B cell (primary cell): ENCODE data around the gene DYNC2I2. TPM values are rescaled to one million over a fixed set of nuclear protein-coding genes. Genes with fewer than 3 reads are reported as not detected.

Experiments used
- ATAC-seq: fragments of 200-7000 bp; cut with Tn5 transposase; one replicate; pipeline ENCODE4 v1.10.0; 2021; ENCODE audit warnings: low read depth, mild to moderate bottlenecking, moderate number of reproducible peaks, moderate library complexity
- CTCF ChIA-PET: fragments of 350-600 bp; sonication (Branson Sonifier 250); formaldehyde crosslinking; loops from one replicate; lab custom pipeline; 2021; ENCODE audit warnings: antibody characterized with exemption, inconsistent platforms; lab: Charles Lee
- POLR2A ChIA-PET: fragments of 350-600 bp; sonication (Branson Sonifier 250); formaldehyde crosslinking; loops from one replicate; lab custom pipeline; 2021; ENCODE audit warnings: antibody characterized with exemption; lab: Charles Lee
- DNase-seq: peaks from one replicate; pipeline ENCODE4 v3.0.0; 2013
- H2AFZ ChIP-seq: 2 replicates; pipeline ENCODE4 v1.6.1; 2012; ENCODE audit warnings: mild to moderate bottlenecking, low read depth, low read length; ENCODE audit not compliant: insufficient read depth, poor library complexity, severe bottlenecking
- H3K27ac ChIP-seq, 2 donors: 1 replicate in 1 of 2; 2 replicates in 1 of 2; pipeline ENCODE4 v1.5.1; 2012 to 2013; ENCODE audit warnings: low read length in 2 of 2, mild to moderate bottlenecking in 2 of 2, moderate library complexity in 1 of 2
- H3K27me3 ChIP-seq, 4 experiments: fragments of 200-600 bp in 1 of 4; sonication (generic) in 1 of 4; replicated peaks in 1 of 4; 1 replicate in 2 of 4; 2 replicates in 2 of 4; pipeline versions ENCODE4 v1.6.1 to v1.7.0; 2013 to 2016; ENCODE audit warnings: low read length in 3 of 4, mild to moderate bottlenecking in 2 of 4, mixed read lengths in 1 of 4, moderate library complexity in 1 of 4; ENCODE audit not compliant: insufficient read depth in 4 of 4, control insufficient read depth in 3 of 4; ENCODE audit errors: control extremely low read depth in 1 of 4
- H3K36me3 ChIP-seq, 2 experiments: replicated peaks in 1 of 2; 1 replicate in 1 of 2; 2 replicates in 1 of 2; pipeline versions ENCODE4 v1.6.1 to v1.7.1; 2013; ENCODE audit warnings: low read length in 1 of 2; ENCODE audit not compliant: insufficient read depth in 2 of 2, control insufficient read depth in 1 of 2; ENCODE audit errors: control extremely low read depth in 1 of 2, extremely low read depth in 1 of 2
- H3K4me1 ChIP-seq, 2 donors: fragments of 200-600 bp in 1 of 2; sonication (generic) in 1 of 2; 1 replicate in 1 of 2; 2 replicates in 1 of 2; pipeline versions ENCODE4 v1.5.1 to v1.6.1; 2013 to 2017; ENCODE audit warnings: low read length in 2 of 2; ENCODE audit not compliant: control insufficient read depth in 2 of 2, insufficient read depth in 2 of 2
- H3K4me2 ChIP-seq: replicated peaks from 2 replicates; pipeline ENCODE3; 2012; ENCODE audit warnings: mild to moderate bottlenecking, low read depth, low read length; ENCODE audit not compliant: poor library complexity, severe bottlenecking
- H3K4me3 ChIP-seq, 5 experiments: fragments of 200-600 bp in 1 of 5; sonication (generic) in 1 of 5; 1 replicate in 3 of 5; 2 replicates in 2 of 5; pipeline versions ENCODE4 v1.5.1 to v1.7.0; 2011 to 2016; ENCODE audit warnings: low read length in 4 of 5, mild to moderate bottlenecking in 4 of 5, low read depth in 2 of 5, control low read depth in 1 of 5, moderate library complexity in 1 of 5; ENCODE audit not compliant: insufficient read depth in 1 of 5; ENCODE audit errors: control extremely low read depth in 1 of 5, extremely low read depth in 1 of 5
- H3K79me2 ChIP-seq: fragments of 200-600 bp; sonication (generic); one replicate; pipeline ENCODE4 v1.6.0; 2016; ENCODE audit warnings: low read length; ENCODE audit not compliant: control insufficient read depth, insufficient read depth
- H3K9ac ChIP-seq: fragments of 200-600 bp; sonication (generic); 2 replicates; pipeline ENCODE4 v1.6.1; 2017; ENCODE audit warnings: mild to moderate bottlenecking, low read length, moderate library complexity
- H3K9me3 ChIP-seq, 3 donors: one replicate each; pipeline versions ENCODE4 v1.6.1 to v1.7.1; 2013; ENCODE audit warnings: low read length in 2 of 3; ENCODE audit not compliant: control insufficient read depth in 2 of 3, insufficient read depth in 1 of 3; ENCODE audit errors: control extremely low read depth in 1 of 3
- H4K20me1 ChIP-seq: 2 replicates; pipeline ENCODE4 v1.6.0; 2012; ENCODE audit warnings: mild to moderate bottlenecking, low read length; ENCODE audit not compliant: insufficient read depth, control insufficient read depth, poor library complexity, severe bottlenecking
- H3K27ac Mint-ChIP-seq: one replicate; pipeline ENCODE4 v1.8.0; 2021; ENCODE audit warnings: mixed read lengths
- H3K27me3 Mint-ChIP-seq: one replicate; pipeline ENCODE4 v1.8.0; 2021; ENCODE audit warnings: mixed read lengths
- H3K4me1 Mint-ChIP-seq: one replicate; pipeline ENCODE4 v1.8.0; 2021; ENCODE audit warnings: mixed read lengths
- H3K4me3 Mint-ChIP-seq: one replicate; pipeline ENCODE4 v1.8.0; 2021; ENCODE audit warnings: mixed read lengths
- H3K9me3 Mint-ChIP-seq: one replicate; pipeline ENCODE4 v1.8.0; 2022; ENCODE audit warnings: mixed read lengths; ENCODE audit not compliant: insufficient read depth
- CTCF ChIP-seq: fragments of 200-600 bp; IDR thresholded peaks from one replicate; pipeline ENCODE4 v1.8.0; 2022; ENCODE audit warnings: antibody characterized with exemption, mild to moderate bottlenecking
- EZH2 ChIP-seq: IDR thresholded peaks from 2 replicates; pipeline ENCODE4 v1.6.1; 2012; ENCODE audit warnings: borderline replicate concordance, low read depth, mild to moderate bottlenecking, moderate library complexity, low read length; ENCODE audit not compliant: insufficient read depth, poor library complexity, severe bottlenecking
- WGBS: methylation state at CpG from one replicate; pipeline ENCODE4 v1.1.5; 2013; ENCODE audit warnings: missing lambda C conversion rate; ENCODE audit not compliant: insufficient coverage; 5-methylcytosine and 5-hydroxymethylcytosine counted together
- intact Hi-C: fragments of 100-400 bp; cut with micrococcal nuclease; formaldehyde crosslinking; loops from one replicate; pipeline ENCODE4 v1.10.0; 2022
- polyA plus RNA-seq: library from polyadenylated mRNA; depleted of rRNA; stranded (reverse); fragments of >200 nt; gene quantifications from 2 replicates; pipeline ENCODE4 v1.2.3, GENCODE V29; 2012
- total RNA-seq, 2 donors: library from RNA; stranded (reverse); fragments of 120-200 nt in 1 of 2; gene quantifications; 1 replicate in 1 of 2; 2 replicates in 1 of 2; pipeline versions ENCODE4 v1.2.3 to v1.2.4, GENCODE V29; 2013 to 2022

The DYNC2I2 gene
- total and polyA plus RNA-seq, 2 donors (not counting 1 experiment from before 2014, with no cell fraction given), result 76.6 to 109 TPM

- intact Hi-C loops, result loop anchor here (1.0 to 5.0 kb wide), 4 partner anchors 19 to 225 kb away; partner anchors contain the start of genes DYNC2I2 and ZDHHC12
- no peaks in the 10 kb centered on the region for H3K27me3 ChIP-seq
- H3K79me2 ChIP-seq, result no peaks in the 10 kb centered on the region
- peaks cover 10% of the 10 kb centered on the region for H3K4me1 Mint-ChIP-seq
- H3K9ac ChIP-seq, result peak overlapping the region; percentile 77
- no peaks in the 10 kb centered on the region for H4K20me1 ChIP-seq
- no peaks in the 10 kb centered on the region for H3K9me3 Mint-ChIP-seq
- ATAC-seq, result peak; percentile 26
- TF ChIP-seq EZH2 (no peak), CTCF (no peak)
- 5% methylated on average over 54 of the region's 55 CpGs for WGBS
- no peak for DNase-seq
- POLR2A ChIA-PET, result no interaction called here
- peak overlapping the region in 4 of 5 experiments; percentile 49 to 83 (median 67) for H3K4me3 ChIP-seq
- no peak overlapping the region for H3K27ac ChIP-seq
- peak overlapping the region; percentile 88 for H2AFZ ChIP-seq
- H3K9me3 ChIP-seq, result no peaks in the 10 kb centered on the region
- H3K4me3 Mint-ChIP-seq, result peak overlapping the region; percentile 91
- peak overlapping the region; percentile 76 for H3K27ac Mint-ChIP-seq
- H3K4me2 ChIP-seq, result peak overlapping the region; percentile 98
- no peaks in the 10 kb centered on the region for H3K27me3 Mint-ChIP-seq
- H3K36me3 ChIP-seq, result no peaks in the 10 kb centered on the region
- peaks cover 9 to 17% of the 10 kb centered on the region in 2 donors for H3K4me1 ChIP-seq
- CTCF ChIA-PET, result interaction anchor here (1.3 kb wide), 1 partner anchor 85 kb away, joined by 3 read pairs; no protein-coding TSS in a partner anchor
These were observed 46.4 kb upstream of the DYNC2I2 start for GRCh38 chr9:128702949-128703615.
